Sigmoid colon (tissue), 4 donors: ENCODE measurements around the gene B3GALT6.

Experiments
- POLR2AphosphoS5 ChIP-seq, 4 donors: sonication (generic); formaldehyde crosslinking; IDR thresholded peaks; one replicate each; pipeline ENCODE4 v1.6.1; 2017; ENCODE audit warnings: antibody characterized with exemption in 4 of 4
- TF ChIP-seq, protein P1 (sequence below), 4 experiments: fragments of 450-650 bp in 3 of 4; fragments of 200-600 bp in 1 of 4; IDR thresholded peaks; one replicate each; pipeline ENCODE4 v1.5.1; 2016 to 2019; ENCODE audit warnings: antibody characterized with exemption in 4 of 4, mild to moderate bottlenecking in 3 of 4, moderate library complexity in 2 of 4

DNA sequence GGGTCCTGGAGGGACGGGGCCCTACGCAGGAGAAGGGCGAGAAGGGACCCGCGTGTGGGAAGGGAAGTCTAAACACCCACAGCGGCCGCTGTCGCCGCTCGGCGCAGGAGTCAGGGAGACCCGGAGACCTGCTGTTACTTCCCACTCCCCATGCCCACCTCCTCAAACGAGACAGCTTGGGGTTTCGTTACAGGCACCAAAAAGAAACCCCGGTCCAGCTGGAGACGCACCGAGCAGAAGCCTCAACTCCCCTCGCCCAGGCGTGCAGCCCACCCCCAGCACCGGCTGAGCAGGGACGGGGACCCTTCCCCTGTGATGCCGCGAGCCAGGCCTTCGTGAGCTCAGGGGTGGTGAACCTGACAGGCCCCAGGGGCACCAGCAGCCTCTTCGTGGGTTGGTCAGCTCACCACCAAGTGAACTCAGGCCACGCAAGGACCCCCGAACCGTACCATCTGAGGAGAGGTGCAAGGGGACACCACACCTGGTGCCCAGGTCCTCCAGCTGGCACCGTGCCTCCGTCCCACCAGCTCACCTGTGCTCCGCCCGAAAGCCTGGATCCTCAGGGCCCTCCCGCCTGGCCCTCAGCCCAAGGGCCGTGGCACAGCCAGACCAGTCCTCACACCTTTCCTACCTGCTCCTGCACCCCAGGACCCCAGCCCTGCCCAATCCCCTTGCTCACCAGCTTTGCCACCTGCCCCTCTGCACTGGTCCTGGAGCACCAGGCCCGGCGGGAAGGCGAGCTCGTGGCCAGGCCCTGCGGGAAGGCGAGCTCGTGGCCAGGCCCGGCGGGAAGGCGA is 5.3 kb upstream of the B3GALT6 start:
- TF ChIP-seq, protein P1, sequence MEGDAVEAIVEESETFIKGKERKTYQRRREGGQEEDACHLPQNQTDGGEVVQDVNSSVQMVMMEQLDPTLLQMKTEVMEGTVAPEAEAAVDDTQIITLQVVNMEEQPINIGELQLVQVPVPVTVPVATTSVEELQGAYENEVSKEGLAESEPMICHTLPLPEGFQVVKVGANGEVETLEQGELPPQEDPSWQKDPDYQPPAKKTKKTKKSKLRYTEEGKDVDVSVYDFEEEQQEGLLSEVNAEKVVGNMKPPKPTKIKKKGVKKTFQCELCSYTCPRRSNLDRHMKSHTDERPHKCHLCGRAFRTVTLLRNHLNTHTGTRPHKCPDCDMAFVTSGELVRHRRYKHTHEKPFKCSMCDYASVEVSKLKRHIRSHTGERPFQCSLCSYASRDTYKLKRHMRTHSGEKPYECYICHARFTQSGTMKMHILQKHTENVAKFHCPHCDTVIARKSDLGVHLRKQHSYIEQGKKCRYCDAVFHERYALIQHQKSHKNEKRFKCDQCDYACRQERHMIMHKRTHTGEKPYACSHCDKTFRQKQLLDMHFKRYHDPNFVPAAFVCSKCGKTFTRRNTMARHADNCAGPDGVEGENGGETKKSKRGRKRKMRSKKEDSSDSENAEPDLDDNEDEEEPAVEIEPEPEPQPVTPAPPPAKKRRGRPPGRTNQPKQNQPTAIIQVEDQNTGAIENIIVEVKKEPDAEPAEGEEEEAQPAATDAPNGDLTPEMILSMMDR (IDR thresholded peaks at IDR 0.05), result no peak
- no peak for TF ChIP-seq POLR2AphosphoS5 (IDR thresholded peaks at IDR 0.05)
